HG03159 (cell line): ENCODE results near the gene HSPA14.
"Not testable (repeated sequence)": the region's sequence is repeated elsewhere in the genome, so short reads cannot be mapped to it uniquely, and the experiment has no call there.

ENCODE experiments used
- ATAC-seq: cut with Tn5 transposase; IDR thresholded peaks from one replicate; pipeline ENCODE4 v1.9.1; 2021; ENCODE audit warnings: mild to moderate bottlenecking, moderate library complexity; ENCODE audit not compliant: unreplicated experiment

The HSPA14 gene

GRCh38 chr10:14879124-14879927 lies 41.2 kb downstream of the HSPA14 start:
- ATAC-seq: peak; percentile 26

GRCh38 chr10:14879928-14880193 lies 41.8 kb downstream of the HSPA14 start:
- ATAC-seq: no peak

- ATAC-seq: no peak
Observed at GRCh38 chr10:14880229-14880628, 42.1 kb downstream of the HSPA14 start.

- ATAC-seq: no peak
Observed at GRCh38 chr10:14884082-14884481, 46.0 kb downstream of the HSPA14 start.

- no peak for ATAC-seq
Observed at GRCh38 chr10:14889318-14889717, 51.2 kb downstream of the HSPA14 start.

- ATAC-seq: no peak
Observed at GRCh38 chr10:14891151-14891550, 53.0 kb downstream of the HSPA14 start.

- ATAC-seq: peak; percentile 48
Observed at GRCh38 chr10:14904316-14904732, 66.2 kb downstream of the HSPA14 start.

- ATAC-seq: no peak
Observed at GRCh38 chr10:14904864-14905263, 66.8 kb downstream of the HSPA14 start.

GRCh38 chr10:14905890-14906289 lies 67.8 kb downstream of the HSPA14 start:
- no peak for ATAC-seq

GRCh38 chr10:14906765-14907164 lies 68.7 kb downstream of the HSPA14 start:
- ATAC-seq: no peak

GRCh38 chr10:14907591-14907990 lies 69.5 kb downstream of the HSPA14 start:
- ATAC-seq: not testable (repeated sequence)

GRCh38 chr10:14909101-14909500 lies 71.0 kb downstream of the HSPA14 start:
- ATAC-seq: no peak

GRCh38 chr10:14910953-14911352 lies 72.8 kb downstream of the HSPA14 start:
- ATAC-seq: no peak

- ATAC-seq: no peak
Observed at GRCh38 chr10:14911801-14912200, 73.7 kb downstream of the HSPA14 start.

GRCh38 chr10:14916600-14916999 lies 78.5 kb downstream of the HSPA14 start:
- no peak for ATAC-seq

- ATAC-seq: no peak
Observed at GRCh38 chr10:14917827-14918226, 79.7 kb downstream of the HSPA14 start.

GRCh38 chr10:14918964-14919363 lies 80.9 kb downstream of the HSPA14 start:
- no peak for ATAC-seq
